IgD-negative memory B cell (primary cell): Measurements from ENCODE around the gene SSB. TPM values are rescaled to one million over a fixed set of nuclear protein-coding genes. Genes with fewer than 3 reads are reported as not detected.
"Not testable (repeated sequence)": the region's sequence is repeated elsewhere in the genome, so short reads cannot be mapped to it uniquely, and the experiment has no call there.

ENCODE experiments used
- H3K27ac Mint-ChIP-seq, 3 donors: one replicate each; pipeline ENCODE4 v1.8.0; 2020 to 2022; ENCODE audit warnings: mild to moderate bottlenecking in 3 of 3, mixed read lengths in 3 of 3, moderate library complexity in 1 of 3
- H3K27me3 Mint-ChIP-seq: one replicate; pipeline ENCODE4 v1.8.0; 2021; ENCODE audit warnings: mixed read lengths
- H3K36me3 Mint-ChIP-seq: one replicate; pipeline ENCODE4 v1.8.0; 2020; ENCODE audit warnings: mild to moderate bottlenecking, mixed read lengths
- H3K4me1 Mint-ChIP-seq, 3 donors: one replicate each; pipeline ENCODE4 v1.8.0; 2020 to 2022; ENCODE audit warnings: mixed read lengths in 3 of 3, mild to moderate bottlenecking in 1 of 3
- H3K4me3 Mint-ChIP-seq, 4 donors: one replicate each; pipeline ENCODE4 v1.8.0; 2020 to 2022; ENCODE audit warnings: mild to moderate bottlenecking in 4 of 4, mixed read lengths in 4 of 4, moderate library complexity in 3 of 4
- H3K9me3 Mint-ChIP-seq, 3 donors: one replicate each; pipeline ENCODE4 v1.8.0; 2020 to 2021; ENCODE audit warnings: mixed read lengths in 3 of 3, mild to moderate bottlenecking in 1 of 3
- polyA plus RNA-seq: library from polyadenylated mRNA; unstranded; fragments of 300-500 nt; fragmentation: Illumina TruSeq; gene quantifications from one replicate; pipeline ENCODE4 v1.2.3, GENCODE V29; 2021

The SSB gene
- polyA plus RNA-seq, 1 donor from 2014 or later, result 116 TPM

DNA sequence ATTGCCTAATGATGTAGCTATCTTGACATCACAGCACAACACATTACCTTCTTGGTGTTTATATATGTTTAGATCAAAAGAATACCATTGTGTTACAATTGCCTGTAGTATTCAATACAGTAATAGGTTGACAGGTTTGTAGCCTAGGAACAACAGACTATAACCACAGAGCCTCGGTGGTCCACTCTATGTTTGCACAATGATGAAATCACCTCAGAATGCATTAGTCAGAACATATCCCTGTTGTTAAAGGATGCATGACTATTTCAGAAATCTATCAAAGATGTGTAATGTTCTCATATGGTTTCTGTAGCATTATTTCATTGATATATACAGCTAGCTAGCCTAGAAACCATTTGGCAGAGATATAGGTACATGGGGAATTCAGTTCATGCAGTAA is 17.2 kb downstream of the SSB start:
- Mint-ChIP-seq H3K4me3 (no peak overlapping the region), H3K36me3 (peaks cover 17% of the 10 kb centered on the region), H3K27me3 (no peaks in the 10 kb centered on the region), H3K27ac (peak overlapping the region in 1 of 3 donors; percentile 40), H3K9me3 (peaks cover 0 to 3% (median 0%) of the 10 kb centered on the region in 3 donors), H3K4me1 (peaks cover under 1 to 5% (median 3%) of the 10 kb centered on the region in 3 donors)

DNA sequence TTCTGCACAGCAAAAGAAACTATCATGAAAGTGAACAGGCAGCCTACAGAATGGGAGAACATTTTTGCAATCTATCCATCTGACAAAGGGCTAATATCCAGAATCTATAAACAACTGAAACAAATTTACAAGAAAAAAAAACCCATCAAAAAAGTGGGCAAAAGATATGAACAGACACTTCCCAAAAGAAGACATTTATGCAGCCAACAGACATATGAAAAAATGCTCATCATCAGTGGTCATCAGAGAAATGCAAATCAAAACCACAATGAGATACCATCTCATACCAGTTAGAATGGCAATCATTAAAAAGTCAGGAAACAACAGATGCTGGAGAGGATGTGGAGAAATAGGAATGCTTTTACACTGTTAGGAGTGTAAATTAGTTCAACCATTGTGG is 18.3 kb downstream of the SSB start:
- H3K27me3 Mint-ChIP-seq, H3K4me1 Mint-ChIP-seq, H3K9me3 Mint-ChIP-seq: not testable (repeated sequence)
- Mint-ChIP-seq H3K36me3 (peaks cover 16% of the 10 kb centered on the region), H3K4me3 (peak overlapping the region in 1 of 4 donors; percentile 45), H3K27ac (peak overlapping the region in 2 of 3 donors; percentile 31 to 65)

DNA sequence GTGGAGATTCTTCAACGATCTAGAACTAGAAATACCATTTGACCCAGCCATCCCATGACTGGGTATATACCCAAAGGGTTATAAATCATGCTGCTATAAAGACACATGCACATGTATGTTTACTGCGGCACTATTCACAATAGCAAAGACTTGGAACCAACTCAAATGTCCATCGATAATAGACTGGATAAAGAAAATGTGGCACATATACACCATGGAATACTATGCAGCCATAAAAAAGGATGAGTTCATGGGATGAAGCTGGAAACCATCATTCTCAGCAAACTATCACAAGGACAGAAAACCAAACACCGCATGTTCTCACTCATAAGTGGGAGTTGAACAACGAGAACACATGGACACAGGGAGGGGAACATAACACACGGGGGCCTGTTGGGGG is 18.7 kb downstream of the SSB start:
- not testable (repeated sequence) for H3K4me3 Mint-ChIP-seq, H3K9me3 Mint-ChIP-seq, H3K4me1 Mint-ChIP-seq, H3K27me3 Mint-ChIP-seq
- Mint-ChIP-seq H3K27ac (peak overlapping the region in 1 of 3 donors; percentile 65), H3K36me3 (peaks cover 16% of the 10 kb centered on the region)

DNA sequence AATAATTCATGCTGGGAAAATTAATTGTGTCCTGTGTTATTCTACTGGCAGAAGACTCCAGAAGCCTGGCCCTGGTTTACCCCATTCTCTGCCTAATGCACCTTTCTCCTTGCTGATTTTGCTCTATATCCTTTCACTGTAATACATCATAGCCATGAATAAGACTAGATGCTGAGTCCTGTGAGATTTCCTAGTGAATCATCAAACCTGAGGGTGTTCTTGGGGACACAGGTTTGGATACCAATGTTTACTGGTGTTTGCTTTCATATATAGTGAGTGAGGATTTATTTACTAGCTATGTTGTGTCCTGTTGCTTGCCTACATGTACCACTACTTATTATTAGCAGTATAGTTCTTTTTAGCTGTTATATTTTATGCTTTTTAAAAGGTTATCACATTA is 19.6 kb downstream of the SSB start:
- Mint-ChIP-seq H3K4me1 (peaks cover 11 to 18% (median 17%) of the 10 kb centered on the region in 3 donors), H3K4me3 (no peak overlapping the region), H3K27ac (no peak overlapping the region), H3K36me3 (peaks cover 14% of the 10 kb centered on the region), H3K27me3 (no peaks in the 10 kb centered on the region), H3K9me3 (peaks cover 0 to 3% (median 0%) of the 10 kb centered on the region in 3 donors)

DNA sequence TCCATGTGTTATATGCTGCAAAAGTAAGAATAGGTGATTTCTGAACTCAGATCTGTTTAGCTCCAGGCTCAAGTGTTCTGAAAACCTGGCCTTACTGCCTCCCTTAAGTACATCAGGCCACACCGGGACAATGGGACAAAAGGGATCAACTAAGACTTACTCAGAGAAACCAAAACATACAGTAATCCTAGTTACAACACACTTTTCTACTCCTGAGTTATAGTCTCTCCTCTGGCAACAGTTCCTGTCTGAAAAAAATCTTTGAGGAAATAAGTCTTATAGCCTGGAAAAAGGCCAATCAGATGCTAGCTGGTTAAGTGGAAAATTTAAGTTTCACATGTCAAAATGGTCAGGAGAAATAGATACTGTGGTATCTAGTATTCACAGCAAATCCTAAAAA is 20.4 kb downstream of the SSB start:
- no peak overlapping the region for H3K4me3 Mint-ChIP-seq
- H3K36me3 Mint-ChIP-seq, result peaks cover 14% of the 10 kb centered on the region
- H3K4me1 Mint-ChIP-seq, result peaks cover 14 to 26% (median 24%) of the 10 kb centered on the region in 3 donors
- no peaks in the 10 kb centered on the region for H3K27me3 Mint-ChIP-seq
- H3K27ac Mint-ChIP-seq, result peak overlapping the region in 1 of 3 donors; percentile 35
- H3K9me3 Mint-ChIP-seq, result peaks cover 0 to 3% (median 0%) of the 10 kb centered on the region in 3 donors

DNA sequence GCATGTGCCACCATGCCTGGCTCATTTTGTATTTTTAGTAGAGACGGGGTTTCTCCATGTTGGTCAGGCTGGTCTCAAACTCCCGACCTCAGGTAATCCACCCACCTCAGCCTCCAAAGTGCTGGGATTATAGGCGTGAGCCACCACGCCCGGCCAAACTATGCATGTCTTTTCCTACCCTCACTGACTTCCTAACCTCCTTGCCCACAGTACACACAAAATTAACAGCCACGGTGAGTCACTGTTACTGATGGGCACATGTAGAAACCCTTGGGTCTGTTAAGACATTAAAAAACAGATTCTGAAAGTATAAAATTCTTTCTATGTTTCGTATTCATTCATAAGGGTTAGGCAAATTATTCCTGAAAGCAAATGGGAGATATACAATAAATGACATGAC is 21.4 kb downstream of the SSB start:
- Mint-ChIP-seq H3K4me1 (peaks cover 16 to 29% (median 27%) of the 10 kb centered on the region in 3 donors), H3K36me3 (peaks cover 14% of the 10 kb centered on the region)
- not testable (repeated sequence) for H3K27ac Mint-ChIP-seq, H3K9me3 Mint-ChIP-seq, H3K4me3 Mint-ChIP-seq, H3K27me3 Mint-ChIP-seq

DNA sequence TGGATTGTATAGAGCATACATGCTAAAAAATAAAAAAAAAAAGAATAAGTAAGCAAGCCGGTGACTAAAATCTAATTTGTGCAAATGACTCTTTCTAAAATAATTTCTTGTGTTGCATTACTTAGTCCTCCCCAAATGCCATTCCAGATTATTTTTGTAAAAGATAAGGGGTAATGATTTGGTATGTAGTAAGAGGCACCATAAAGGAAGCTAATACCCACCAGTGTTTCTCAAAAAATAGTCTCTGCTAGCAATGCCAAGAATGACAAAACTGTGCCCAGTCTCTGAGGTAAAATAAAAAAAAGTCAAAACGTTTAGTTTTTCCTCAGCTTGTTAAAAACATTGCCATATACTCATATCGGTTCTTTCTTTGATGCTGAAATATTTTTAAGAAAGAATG is 23.4 kb downstream of the SSB start:
- Mint-ChIP-seq H3K4me3 (peak overlapping the region in 1 of 4 donors; percentile 23), H3K9me3 (peaks cover 0 to 3% (median 0%) of the 10 kb centered on the region in 3 donors), H3K36me3 (peaks cover 10% of the 10 kb centered on the region), H3K4me1 (peaks cover 16 to 33% (median 28%) of the 10 kb centered on the region in 3 donors), H3K27ac (peak overlapping the region in 1 of 3 donors; percentile 80), H3K27me3 (no peaks in the 10 kb centered on the region)

DNA sequence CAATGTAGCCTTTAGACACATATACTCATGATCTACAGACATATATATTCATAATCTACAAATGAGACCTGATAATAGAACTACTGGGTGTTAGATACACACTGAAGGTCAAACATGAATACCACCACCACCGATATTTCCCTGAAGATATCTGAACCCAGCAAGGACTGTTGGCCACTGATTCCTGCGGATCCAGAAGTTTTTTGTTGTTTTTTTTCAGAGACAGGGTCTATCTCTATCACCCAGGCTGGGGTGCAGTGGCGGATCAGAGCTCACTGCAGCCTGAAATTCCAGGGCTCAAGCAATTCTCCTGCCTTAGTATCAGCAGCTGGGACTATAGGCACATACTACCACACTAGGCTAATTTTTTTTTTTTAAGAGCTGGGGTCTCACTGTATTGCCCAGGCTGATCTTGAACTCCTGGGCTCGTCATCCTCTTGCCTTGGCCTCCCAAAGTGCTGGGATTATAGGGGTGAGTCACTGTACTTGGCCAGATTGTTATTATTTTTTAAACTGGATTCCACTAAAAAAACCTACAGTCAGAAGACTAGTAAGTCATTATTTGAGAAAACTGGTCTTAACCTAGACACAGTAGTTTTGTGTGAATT is 24.2 kb downstream of the SSB start:
- Mint-ChIP-seq H3K36me3 (peaks cover 4% of the 10 kb centered on the region), H3K4me1 (peaks cover 16 to 35% (median 31%) of the 10 kb centered on the region in 3 donors), H3K9me3 (no peaks in the 10 kb centered on the region), H3K27me3 (no peaks in the 10 kb centered on the region), H3K27ac (peak overlapping the region in 2 of 3 donors; percentile 7 to 48), H3K4me3 (peak overlapping the region; percentile 52 to 86 (median 81))

DNA sequence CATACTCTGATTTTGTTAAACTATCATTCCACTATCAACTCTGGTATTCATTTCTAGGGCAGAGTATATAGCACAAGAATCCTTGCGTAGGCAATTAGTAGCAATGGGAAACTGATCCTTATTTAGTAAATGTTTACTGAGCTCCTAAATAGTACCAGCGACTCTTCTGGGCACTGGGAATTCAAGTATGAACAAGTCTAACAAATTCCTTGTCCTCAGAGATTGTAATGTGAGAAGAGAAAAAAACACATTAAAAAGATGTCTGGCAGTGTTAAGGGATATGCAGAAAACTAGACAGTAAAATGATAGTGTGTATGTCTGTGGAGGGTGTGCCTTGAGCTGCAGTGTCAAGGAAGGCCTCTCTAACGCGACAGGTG is 25.3 kb downstream of the SSB start:
- H3K9me3 Mint-ChIP-seq, result no peaks in the 10 kb centered on the region
- H3K27ac Mint-ChIP-seq, result peak overlapping the region in 2 of 3 donors; percentile 52 to 91
- no peaks in the 10 kb centered on the region for H3K36me3 Mint-ChIP-seq
- H3K4me3 Mint-ChIP-seq, result peak overlapping the region; percentile 80 to 98 (median 92)
- H3K4me1 Mint-ChIP-seq, result peaks cover 23 to 43% (median 31%) of the 10 kb centered on the region in 3 donors
- no peaks in the 10 kb centered on the region for H3K27me3 Mint-ChIP-seq

DNA sequence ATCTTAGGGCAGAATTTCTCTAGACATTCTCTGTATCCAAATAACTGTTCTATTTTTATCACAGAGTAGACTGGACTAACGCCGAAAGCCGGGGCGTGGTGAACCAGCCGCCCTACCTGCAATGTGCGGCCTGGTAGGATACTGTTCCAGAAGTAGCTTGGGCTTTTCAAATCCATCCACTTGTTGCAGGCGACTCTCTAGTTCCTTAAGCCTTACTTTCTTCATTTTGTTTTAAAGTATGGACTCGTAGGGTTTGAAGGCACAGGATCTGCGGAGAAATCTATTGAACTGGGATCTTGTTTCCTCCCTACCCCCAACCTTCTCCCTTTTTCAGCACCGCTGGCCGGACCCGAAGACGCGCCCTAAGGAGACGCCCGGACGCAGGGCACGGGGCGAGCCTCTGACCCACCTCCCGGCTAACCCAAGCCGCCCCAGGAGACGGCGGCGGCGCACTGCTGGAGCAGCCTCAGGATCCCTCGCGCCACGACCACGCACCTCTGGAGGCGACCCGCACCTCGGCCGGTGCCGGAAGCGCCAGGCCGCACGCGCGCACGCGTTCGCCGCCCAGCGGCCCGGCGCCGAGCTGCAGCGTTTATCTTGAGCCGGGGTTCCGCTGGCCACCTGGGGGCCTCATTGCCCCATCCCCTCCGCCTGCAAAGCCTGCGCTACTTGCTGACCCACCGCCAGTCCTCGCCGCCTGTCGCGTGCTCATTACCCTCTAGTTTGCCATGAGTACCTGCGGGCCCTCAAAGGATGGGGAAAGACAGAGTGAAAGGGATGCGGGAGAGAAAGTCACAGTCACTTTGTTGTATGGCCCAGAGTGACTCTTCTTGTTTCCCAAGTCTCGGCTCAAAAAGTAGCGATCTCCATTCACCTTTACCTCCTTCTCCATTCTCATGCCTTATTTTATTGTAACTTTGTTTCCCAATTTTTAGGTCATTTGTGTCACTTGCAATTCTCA is 26.0 kb downstream of the SSB start, which contains the start of gene METTL5:
Gene METTL5 (minus strand): TSS at position 533 of the 961 bp plus-strand sequence. CDS start 308 bp downstream, at position 225.
- H3K27ac Mint-ChIP-seq, result peak within 1 kb of the TSS; percentile 52 to 91 (median 89)
- peaks cover 24 to 45% (median 33%) of the 10 kb centered on the region in 3 donors for H3K4me1 Mint-ChIP-seq
- H3K36me3 Mint-ChIP-seq, result no peaks in the 10 kb centered on the region
- peak within 1 kb of the TSS; percentile 80 to 98 (median 92) for H3K4me3 Mint-ChIP-seq
- no peaks in the 10 kb centered on the region for H3K27me3 Mint-ChIP-seq
- H3K9me3 Mint-ChIP-seq, result no peaks in the 10 kb centered on the region

DNA sequence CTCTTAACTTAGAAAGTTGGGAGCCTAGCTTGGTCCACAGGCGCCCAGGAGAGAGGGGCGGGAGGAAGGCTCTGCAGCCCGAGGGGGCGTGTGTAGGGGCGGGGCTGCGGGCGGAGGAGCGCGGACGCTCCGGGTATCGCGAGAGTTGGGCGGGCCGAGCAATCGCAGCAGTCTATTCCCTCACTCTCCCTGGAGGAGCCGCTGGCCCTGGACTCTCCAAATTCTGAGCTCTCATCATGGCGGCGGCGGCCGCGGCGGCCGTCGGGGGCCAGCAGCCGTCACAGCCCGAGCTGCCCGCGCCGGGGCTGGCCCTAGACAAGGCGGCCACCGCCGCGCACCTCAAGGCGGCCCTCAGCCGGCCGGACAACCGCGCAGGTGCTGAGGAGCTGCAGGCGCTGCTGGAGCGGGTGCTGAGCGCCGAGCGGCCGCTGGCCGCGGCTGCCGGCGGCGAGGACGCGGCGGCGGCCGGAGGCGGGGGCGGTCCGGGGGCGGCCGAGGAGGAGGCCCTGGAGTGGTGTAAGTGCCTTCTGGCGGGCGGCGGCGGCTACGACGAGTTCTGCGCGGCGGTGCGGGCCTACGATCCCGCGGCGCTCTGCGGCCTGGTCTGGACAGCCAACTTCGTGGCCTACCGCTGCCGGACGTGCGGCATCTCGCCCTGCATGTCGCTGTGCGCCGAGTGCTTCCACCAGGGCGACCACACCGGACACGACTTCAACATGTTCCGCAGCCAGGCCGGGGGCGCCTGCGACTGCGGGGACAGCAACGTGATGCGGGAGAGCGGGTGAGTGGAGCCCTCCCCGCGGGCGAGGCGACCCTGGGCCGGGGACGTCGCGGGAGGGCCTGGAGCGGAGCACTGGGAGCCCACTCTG is 28.8 kb downstream of the SSB start, which contains the start of gene UBR3:
Gene UBR3 (plus strand): TSS at position 183 of the 869 bp plus-strand sequence. CDS start 54 bp downstream, at position 237.
- Mint-ChIP-seq H3K9me3 (no peaks in the 10 kb centered on the region), H3K4me3 (peak within 1 kb of the TSS; percentile 80 to 95 (median 92)), H3K27me3 (no peaks in the 10 kb centered on the region), H3K36me3 (peaks cover 1% of the 10 kb centered on the region), H3K27ac (peak within 1 kb of the TSS; percentile 43 to 94 (median 93)), H3K4me1 (peaks cover 28 to 45% (median 29%) of the 10 kb centered on the region in 3 donors)

DNA sequence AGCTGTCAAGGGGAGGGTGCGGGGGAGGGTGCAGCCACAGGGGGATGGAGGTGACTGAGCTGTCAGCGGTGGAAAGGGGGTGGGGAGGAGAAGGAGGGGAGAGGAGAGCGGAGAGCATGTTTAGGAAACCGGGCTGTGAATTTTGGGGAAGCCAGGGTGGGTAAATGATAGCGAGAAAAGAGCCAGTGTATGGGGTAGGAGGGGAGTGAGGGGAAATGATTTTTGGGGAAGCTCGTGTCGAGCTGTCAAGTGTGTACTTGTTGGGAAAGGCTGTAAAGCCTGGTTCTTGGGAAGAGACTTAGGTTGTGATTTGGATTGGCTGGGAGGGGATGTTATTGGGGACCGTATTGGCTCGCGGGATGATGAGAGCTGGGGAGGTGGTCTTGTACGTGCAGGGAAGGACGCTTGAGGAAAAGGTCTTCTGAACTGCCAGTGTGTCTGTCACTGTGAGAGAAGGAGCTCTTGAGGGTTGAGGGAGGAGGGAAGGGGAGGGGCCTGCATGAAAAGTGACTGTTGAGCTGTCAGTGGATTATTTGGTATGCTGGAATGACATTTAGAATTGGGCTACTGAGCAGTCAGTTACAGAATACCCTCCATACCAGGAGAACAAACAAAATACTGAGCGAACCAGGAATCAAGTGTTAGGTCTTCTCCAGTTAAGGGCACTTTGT is 29.6 kb downstream of the SSB start:
- H3K4me1 Mint-ChIP-seq, result peaks cover 24 to 41% (median 28%) of the 10 kb centered on the region in 3 donors

DNA sequence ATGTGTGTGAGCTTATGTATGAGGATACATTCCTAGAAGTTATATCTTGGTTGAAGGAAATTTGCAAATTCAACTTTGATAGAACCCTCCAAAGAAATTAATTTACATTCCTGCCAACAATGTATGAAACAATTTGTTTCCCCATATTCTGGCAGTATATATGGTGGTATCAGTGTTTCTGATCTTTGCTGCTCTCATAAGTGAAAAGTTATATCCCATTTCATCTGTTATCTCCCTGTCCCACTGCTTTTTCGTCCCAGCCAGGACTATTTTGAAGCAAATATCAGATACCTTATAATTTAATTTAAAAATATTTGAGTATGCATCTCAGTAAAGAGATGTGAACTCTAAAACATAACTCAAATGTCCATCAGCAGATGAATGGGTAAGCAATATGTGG is 35.7 kb downstream of the SSB start:
- no peak overlapping the region for H3K4me3 Mint-ChIP-seq
- no peaks in the 10 kb centered on the region for H3K27me3 Mint-ChIP-seq
- peaks cover 18 to 30% (median 23%) of the 10 kb centered on the region in 3 donors for H3K4me1 Mint-ChIP-seq
- H3K9me3 Mint-ChIP-seq, result no peaks in the 10 kb centered on the region
- no peak overlapping the region for H3K27ac Mint-ChIP-seq
- peaks cover 1% of the 10 kb centered on the region for H3K36me3 Mint-ChIP-seq

More for the DNA sequence above, 29.6 kb downstream of the SSB start:
- H3K9me3 Mint-ChIP-seq, result no peaks in the 10 kb centered on the region
- H3K4me3 Mint-ChIP-seq, result peak overlapping the region; percentile 80 to 95 (median 92)
- no peaks in the 10 kb centered on the region for H3K27me3 Mint-ChIP-seq
- peaks cover 1% of the 10 kb centered on the region for H3K36me3 Mint-ChIP-seq
- peak overlapping the region in 2 of 3 donors; percentile 16 to 94 for H3K27ac Mint-ChIP-seq
